Erythroblast (primary cell): ENCODE results near the gene FAM228B.

ENCODE experiments used
- GATA1 ChIP-seq: IDR thresholded peaks from 2 replicates; pipeline ENCODE4 v1.6.1; 2011; ENCODE audit warnings: low read depth, mild to moderate bottlenecking, control low read depth, low read length, moderate library complexity
- POLR2A ChIP-seq: IDR thresholded peaks from 2 replicates; pipeline ENCODE4 v1.6.1; 2011; ENCODE audit warnings: mild to moderate bottlenecking, low read length

- TF ChIP-seq POLR2A (no peak), GATA1 (no peak)
Measured at GRCh38 chr2:24163186-24163585, 39.9 kb downstream of the FAM228B start.
